ENCODE measurements around the gene DUSP19. TPM values are rescaled to one million over a fixed set of nuclear protein-coding genes. Genes with fewer than 3 reads are reported as not detected.
A peak's percentile ranks its signal among the peaks of the same experiment; 100 is the strongest.

Gene DUSP19
- total RNA-seq, 2 experiments from 2014 or later = 0.92 to 1.6 TPM

- ChIA-PET CTCF (interaction anchor here (0.6 to 0.8 kb wide), 2 partner anchors 9 to 1722 kb away, joined by 3 read pairs; no protein-coding TSS in a partner anchor), POLR2A (no interaction called here)
- Mint-ChIP-seq H3K4me1 (peaks cover 32% of the 10 kb centered on the region), H3K4me3 (peak overlapping the region; percentile 96), H3K27ac (peak overlapping the region; percentile 97), H3K27me3 (peaks cover 15% of the 10 kb centered on the region), H3K36me3 (ENCODE audit: low read depth) (peaks cover 2% of the 10 kb centered on the region), H3K9me3 (no peaks in the 10 kb centered on the region)
- DNase-seq = no peak
These were observed 44.8 kb downstream of the DUSP19 start for GRCh38 chr2:183123117-183123958.

GRCh38 chr2:183123959-183124221 lies 45.3 kb downstream of the DUSP19 start:
- Mint-ChIP-seq H3K36me3 (ENCODE audit: low read depth) (peaks cover 5% of the 10 kb centered on the region), H3K27ac (peak overlapping the region; percentile 97), H3K9me3 (no peaks in the 10 kb centered on the region), H3K4me3 (peak overlapping the region; percentile 96), H3K27me3 (peaks cover 10% of the 10 kb centered on the region), H3K4me1 (peaks cover 34% of the 10 kb centered on the region)
- DNase-seq = no peak
- POLR2A ChIA-PET = no interaction called here
- CTCF ChIA-PET = interaction anchor here (1.3 kb wide), 1 partner anchor 13 kb away, joined by 5 read pairs; no protein-coding TSS in a partner anchor

GRCh38 chr2:183124222-183124956 lies 45.8 kb downstream of the DUSP19 start, which contains the start of gene NUP35:
TSS of gene NUP35 (plus strand) at chr2:183124443. CDS start at chr2:183124458, 15 bp downstream.
- peak; percentile 87 for DNase-seq
- peak within 1 kb of the TSS; percentile 97 for H3K27ac Mint-ChIP-seq
- peak within 1 kb of the TSS; percentile 96 for H3K4me3 Mint-ChIP-seq
- ChIA-PET POLR2A (interaction anchor here (0.6 kb wide), 1 partner anchor 72 kb away, joined by 3 read pairs; no protein-coding TSS in a partner anchor), CTCF (interaction anchor here (0.7 to 1.3 kb wide), 2 partner anchors 12 to 326 kb away, joined by 3 to 5 read pairs; no protein-coding TSS in a partner anchor)
- H3K4me1 Mint-ChIP-seq = peaks cover 36% of the 10 kb centered on the region
- no peaks in the 10 kb centered on the region for H3K9me3 Mint-ChIP-seq
- peaks cover 8% of the 10 kb centered on the region for H3K36me3 Mint-ChIP-seq (ENCODE audit: low read depth)
- peaks cover 7% of the 10 kb centered on the region for H3K27me3 Mint-ChIP-seq

GRCh38 chr2:183124957-183125255 lies 46.4 kb downstream of the DUSP19 start:
- H3K27ac Mint-ChIP-seq = peak overlapping the region; percentile 97
- no peak for DNase-seq
- peaks cover 36% of the 10 kb centered on the region for H3K4me1 Mint-ChIP-seq
- CTCF ChIA-PET = interaction anchor here (0.7 to 1.3 kb wide), 2 partner anchors 12 to 327 kb away, joined by 3 to 5 read pairs; no protein-coding TSS in a partner anchor
- POLR2A ChIA-PET = interaction anchor here (0.6 kb wide), 1 partner anchor 72 kb away, joined by 3 read pairs; no protein-coding TSS in a partner anchor
- peaks cover 8% of the 10 kb centered on the region for H3K36me3 Mint-ChIP-seq (ENCODE audit: low read depth)
- H3K27me3 Mint-ChIP-seq = peaks cover 6% of the 10 kb centered on the region
- peak overlapping the region; percentile 96 for H3K4me3 Mint-ChIP-seq
- no peaks in the 10 kb centered on the region for H3K9me3 Mint-ChIP-seq

- CTCF ChIA-PET = interaction anchor here (1.0 kb wide), 1 partner anchor 9 kb away, joined by 3 read pairs; no protein-coding TSS in a partner anchor
- POLR2A ChIA-PET = no interaction called here
- Mint-ChIP-seq H3K4me3 (peak overlapping the region; percentile 96), H3K27me3 (peaks cover 2% of the 10 kb centered on the region), H3K9me3 (no peaks in the 10 kb centered on the region), H3K4me1 (peaks cover 36% of the 10 kb centered on the region), H3K36me3 (ENCODE audit: low read depth) (peaks cover 8% of the 10 kb centered on the region), H3K27ac (peak overlapping the region; percentile 97)
- no peak for DNase-seq
These were observed 47.3 kb downstream of the DUSP19 start for GRCh38 chr2:183125659-183126341.

GRCh38 chr2:183126635-183127034 lies 48.1 kb downstream of the DUSP19 start:
- ChIA-PET CTCF (no interaction called here), POLR2A (no interaction called here)
- Mint-ChIP-seq H3K4me3 (no peak overlapping the region), H3K4me1 (peaks cover 36% of the 10 kb centered on the region), H3K36me3 (ENCODE audit: low read depth) (peaks cover 14% of the 10 kb centered on the region), H3K27ac (no peak overlapping the region), H3K27me3 (no peaks in the 10 kb centered on the region), H3K9me3 (no peaks in the 10 kb centered on the region)
- DNase-seq = no peak

GRCh38 chr2:183134016-183134415 lies 55.5 kb downstream of the DUSP19 start:
- H3K27me3 Mint-ChIP-seq = no peaks in the 10 kb centered on the region
- ChIA-PET POLR2A (no interaction called here), CTCF (no interaction called here)
- H3K36me3 Mint-ChIP-seq (ENCODE audit: low read depth) = peaks cover 35% of the 10 kb centered on the region
- H3K27ac Mint-ChIP-seq = no peak overlapping the region
- H3K4me1 Mint-ChIP-seq = peaks cover under 1% of the 10 kb centered on the region
- DNase-seq = no peak
- H3K9me3 Mint-ChIP-seq = no peaks in the 10 kb centered on the region
- no peak overlapping the region for H3K4me3 Mint-ChIP-seq

- Mint-ChIP-seq H3K9me3 (peaks cover 11% of the 10 kb centered on the region), H3K4me3 (no peak overlapping the region), H3K27ac (no peak overlapping the region), H3K27me3 (no peaks in the 10 kb centered on the region), H3K4me1 (no peaks in the 10 kb centered on the region), H3K36me3 (ENCODE audit: low read depth) (peaks cover 69% of the 10 kb centered on the region)
- ChIA-PET POLR2A (no interaction called here), CTCF (interaction anchor here (1.3 kb wide), 1 partner anchor 13 kb away, joined by 4 read pairs; no protein-coding TSS in a partner anchor)
- DNase-seq = no peak
These were observed 70.4 kb downstream of the DUSP19 start for GRCh38 chr2:183148955-183149354.

GRCh38 chr2:183149489-183149888 lies 70.9 kb downstream of the DUSP19 start:
- H3K27ac Mint-ChIP-seq = no peak overlapping the region
- no peak for DNase-seq
- peaks cover 69% of the 10 kb centered on the region for H3K36me3 Mint-ChIP-seq (ENCODE audit: low read depth)
- no peaks in the 10 kb centered on the region for H3K27me3 Mint-ChIP-seq
- CTCF ChIA-PET = interaction anchor here (1.3 kb wide), 1 partner anchor 13 kb away, joined by 4 read pairs; no protein-coding TSS in a partner anchor
- POLR2A ChIA-PET = no interaction called here
- H3K9me3 Mint-ChIP-seq = peaks cover 5% of the 10 kb centered on the region
- no peak overlapping the region for H3K4me3 Mint-ChIP-seq
- H3K4me1 Mint-ChIP-seq = no peaks in the 10 kb centered on the region

Other genes with a start within 250 kb of the DUSP19 start
- not detected for gene FRZB, start 212.1 kb upstream of the DUSP19 start, total RNA-seq
- gene NCKAP1, start 40.3 kb upstream of the DUSP19 start, total RNA-seq = under 1 TPM; 0.87 to 0.92 TPM
- gene NUP35, start 45.7 kb downstream of the DUSP19 start, total RNA-seq = 10 to 100 TPM; 16.9 to 18.2 TPM

Data from activated CD4-positive, alpha-beta T cell treated with anti-CD3 and anti-CD28 coated beads, Interleukin-2, amount 10 ng/mL, durations not matched to agents 7 days and 5 days (primary cell).